Measurements from ENCODE around the gene ANKRD34C. TPM values are rescaled to one million over a fixed set of nuclear protein-coding genes. Genes with fewer than 3 reads are reported as not detected.

ANKRD34C gene
- total and polyA plus RNA-seq, 2 of the 8 experiments (the other 6 are each of a cell fraction or from before 2014, with no cell fraction given), result 0.02 TPM; not detected in 1

DNA sequence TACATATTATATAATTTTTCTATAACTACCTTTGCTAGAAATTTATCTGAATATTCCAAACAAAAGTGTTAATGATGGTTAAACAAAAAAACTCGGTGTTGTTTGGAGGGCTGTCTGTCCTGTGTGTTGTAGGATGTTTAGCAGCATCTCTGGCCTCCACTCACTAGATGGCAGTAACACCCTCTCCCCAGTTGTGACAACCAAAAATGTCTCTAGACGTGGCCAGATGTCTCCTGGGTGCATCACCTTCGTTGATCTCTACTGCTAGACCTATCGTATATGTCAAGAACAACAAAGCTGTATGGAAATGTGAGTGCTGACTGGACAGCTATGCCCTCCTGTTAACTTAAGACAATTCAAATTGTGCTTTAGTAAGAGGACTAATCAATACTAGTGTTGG is 14.1 kb downstream of the ANKRD34C start (continued):
- TF ChIP-seq, protein P1, sequence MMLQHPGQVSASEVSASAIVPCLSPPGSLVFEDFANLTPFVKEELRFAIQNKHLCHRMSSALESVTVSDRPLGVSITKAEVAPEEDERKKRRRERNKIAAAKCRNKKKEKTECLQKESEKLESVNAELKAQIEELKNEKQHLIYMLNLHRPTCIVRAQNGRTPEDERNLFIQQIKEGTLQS (IDR thresholded peaks at IDR 0.05; ENCODE audit: insufficient read depth, low read depth, low read length), result no peak
- TF ChIP-seq ZNF274 (IDR thresholded peaks at IDR 0.05; ENCODE audit: borderline replicate concordance, extremely low read depth, low read length) (no peak), SP2 (IDR thresholded peaks at IDR 0.05; ENCODE audit: low read length) (peak; percentile 38; the same call in 1 of the 2 replicates), SIN3A (conservative IDR thresholded peaks at IDR 0.05 in 1 of 2, IDR thresholded peaks at IDR 0.05 in 1 of 2; ENCODE audit: low read depth in 1 of 2, low read length in 2 of 2) (no peak), KDM1A (IDR thresholded peaks at IDR 0.05; ENCODE audit: borderline replicate concordance, low read length) (no peak), CHD1 (IDR thresholded peaks at IDR 0.05; ENCODE audit: low read depth, low read length) (no peak), BCL11A (IDR thresholded peaks at IDR 0.05; ENCODE audit: low read depth in 2 of 2, low read length in 2 of 2) (no peak), E2F6 (IDR thresholded peaks at IDR 0.05) (no peak), SP4 (IDR thresholded peaks at IDR 0.05; ENCODE audit: low read length) (no peak), TAF1 (IDR thresholded peaks at IDR 0.05; ENCODE audit: low read depth, low read length) (no peak), POU5F1 (IDR thresholded peaks at IDR 0.05; ENCODE audit: low read depth, low read length) (no peak), EGR1 (IDR thresholded peaks at IDR 0.05; ENCODE audit: borderline replicate concordance, low read depth, low read length) (no peak), MAX (IDR thresholded peaks at IDR 0.05) (no peak), SRF (IDR thresholded peaks at IDR 0.05; ENCODE audit: low read depth, low read length) (no peak), PHF8 (conservative IDR thresholded peaks at IDR 0.05; ENCODE audit: low read depth, low read length) (no peak)
- TF ChIP-seq, protein P2, sequence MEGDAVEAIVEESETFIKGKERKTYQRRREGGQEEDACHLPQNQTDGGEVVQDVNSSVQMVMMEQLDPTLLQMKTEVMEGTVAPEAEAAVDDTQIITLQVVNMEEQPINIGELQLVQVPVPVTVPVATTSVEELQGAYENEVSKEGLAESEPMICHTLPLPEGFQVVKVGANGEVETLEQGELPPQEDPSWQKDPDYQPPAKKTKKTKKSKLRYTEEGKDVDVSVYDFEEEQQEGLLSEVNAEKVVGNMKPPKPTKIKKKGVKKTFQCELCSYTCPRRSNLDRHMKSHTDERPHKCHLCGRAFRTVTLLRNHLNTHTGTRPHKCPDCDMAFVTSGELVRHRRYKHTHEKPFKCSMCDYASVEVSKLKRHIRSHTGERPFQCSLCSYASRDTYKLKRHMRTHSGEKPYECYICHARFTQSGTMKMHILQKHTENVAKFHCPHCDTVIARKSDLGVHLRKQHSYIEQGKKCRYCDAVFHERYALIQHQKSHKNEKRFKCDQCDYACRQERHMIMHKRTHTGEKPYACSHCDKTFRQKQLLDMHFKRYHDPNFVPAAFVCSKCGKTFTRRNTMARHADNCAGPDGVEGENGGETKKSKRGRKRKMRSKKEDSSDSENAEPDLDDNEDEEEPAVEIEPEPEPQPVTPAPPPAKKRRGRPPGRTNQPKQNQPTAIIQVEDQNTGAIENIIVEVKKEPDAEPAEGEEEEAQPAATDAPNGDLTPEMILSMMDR (IDR thresholded peaks at IDR 0.05; ENCODE audit: control extremely low read depth in 1 of 3, insufficient read depth in 1 of 3, low read depth in 1 of 3, low read length in 3 of 3), result peak; percentile 43 to 62 (median 44); a peak in 3 of 4 replicates
